HFFc6 (cell line): ENCODE measurements around the gene SUV39H2. TPM values are rescaled to one million over a fixed set of nuclear protein-coding genes. Genes with fewer than 3 reads are reported as not detected.

Source experiments
- DNase-seq: peaks from one replicate; pipeline ENCODE4 v3.0.0-alpha.2; 2018
- H3K27ac Mint-ChIP-seq: 2 replicates; pipeline ENCODE4 v1.8.0; 2020; ENCODE audit warnings: mild to moderate bottlenecking, mixed read lengths
- H3K27me3 Mint-ChIP-seq: 2 replicates; pipeline ENCODE4 v1.8.0; 2021; ENCODE audit warnings: mild to moderate bottlenecking, moderate library complexity, mixed read lengths; ENCODE audit not compliant: insufficient read depth
- H3K36me3 Mint-ChIP-seq: 2 replicates; pipeline ENCODE4 v1.8.0; 2021; ENCODE audit warnings: low read depth, mixed read lengths
- H3K4me1 Mint-ChIP-seq: 2 replicates; pipeline ENCODE4 v1.8.0; 2020; ENCODE audit warnings: low read depth, mixed read lengths
- H3K4me3 Mint-ChIP-seq: 2 replicates; pipeline ENCODE4 v1.8.0; 2020; ENCODE audit warnings: mild to moderate bottlenecking, moderate library complexity, mixed read lengths
- H3K9me3 Mint-ChIP-seq: 2 replicates; pipeline ENCODE4 v1.8.0; 2020; ENCODE audit warnings: mild to moderate bottlenecking, mixed read lengths
- CTCF ChIP-seq: fragments of 200-600 bp; sonication (generic); IDR thresholded peaks from 2 replicates; pipeline ENCODE4 v1.5.0; 2021; ENCODE audit warnings: antibody characterized with exemption, mild to moderate bottlenecking
- total RNA-seq, 6 experiments: library from RNA; stranded (reverse); fragmentation: NEBNext Ultra II Directional; extraction: Animal tissue kit (Norgen Biotek cat#: 25700); gene quantifications; 2 replicates in 1 of 6; 3 replicates in 5 of 6; pipeline ENCODE4 v1.2.3, GENCODE V29; 2021

SUV39H2 gene
- total RNA-seq, 6 experiments from 2014 or later: 8.6 to 18.1 (median 13.9) TPM

GRCh38 chr10:14876764-14877163, 1.9 kb upstream of the SUV39H2 start:
- Mint-ChIP-seq H3K27ac (no peak overlapping the region), H3K4me1 (peaks cover 48% of the 10 kb centered on the region), H3K36me3 (no peaks in the 10 kb centered on the region), H3K4me3 (peak overlapping the region; percentile 96), H3K9me3 (no peaks in the 10 kb centered on the region), H3K27me3 (no peaks in the 10 kb centered on the region)
- TF ChIP-seq CTCF: no peak
- DNase-seq: no peak

- Mint-ChIP-seq H3K9me3 (no peaks in the 10 kb centered on the region), H3K27ac (peak overlapping the region; percentile 86), H3K4me3 (peak overlapping the region; percentile 96), H3K36me3 (no peaks in the 10 kb centered on the region), H3K27me3 (no peaks in the 10 kb centered on the region), H3K4me1 (peaks cover 28% of the 10 kb centered on the region)
- TF ChIP-seq CTCF: no peak
- DNase-seq: no peak
Measured at GRCh38 chr10:14879124-14879927, 660 bp downstream of the SUV39H2 start.

- peak overlapping the region; percentile 96 for H3K4me3 Mint-ChIP-seq
- no peak overlapping the region; the same call in 1 of the 2 replicates for H3K27ac Mint-ChIP-seq
- H3K4me1 Mint-ChIP-seq: peaks cover 25% of the 10 kb centered on the region
- H3K36me3 Mint-ChIP-seq: no peaks in the 10 kb centered on the region
- no peak for DNase-seq
- no peak for TF ChIP-seq CTCF
- H3K27me3 Mint-ChIP-seq: no peaks in the 10 kb centered on the region
- H3K9me3 Mint-ChIP-seq: no peaks in the 10 kb centered on the region
Measured at GRCh38 chr10:14879928-14880193, 1.2 kb downstream of the SUV39H2 start.

- Mint-ChIP-seq H3K4me1 (peaks cover 22% of the 10 kb centered on the region), H3K27me3 (no peaks in the 10 kb centered on the region), H3K9me3 (no peaks in the 10 kb centered on the region), H3K36me3 (no peaks in the 10 kb centered on the region), H3K4me3 (peak overlapping the region; percentile 96), H3K27ac (no peak overlapping the region)
- no peak for TF ChIP-seq CTCF
- DNase-seq: no peak
Measured at GRCh38 chr10:14880229-14880628, 1.6 kb downstream of the SUV39H2 start.

GRCh38 chr10:14884082-14884481, 5.4 kb downstream of the SUV39H2 start:
- no peak for TF ChIP-seq CTCF
- H3K27me3 Mint-ChIP-seq: no peaks in the 10 kb centered on the region
- no peaks in the 10 kb centered on the region for H3K36me3 Mint-ChIP-seq
- no peaks in the 10 kb centered on the region for H3K9me3 Mint-ChIP-seq
- H3K27ac Mint-ChIP-seq: no peak overlapping the region
- DNase-seq: no peak
- H3K4me3 Mint-ChIP-seq: no peak overlapping the region
- peaks cover 10% of the 10 kb centered on the region for H3K4me1 Mint-ChIP-seq

- peak; percentile 65 for TF ChIP-seq CTCF
Measured at GRCh38 chr10:14889318-14889717, 10.7 kb downstream of the SUV39H2 start.

More at GRCh38 chr10:14889318-14889717, 10.7 kb downstream of the SUV39H2 start:
- Mint-ChIP-seq H3K9me3 (no peaks in the 10 kb centered on the region), H3K4me1 (no peaks in the 10 kb centered on the region), H3K36me3 (no peaks in the 10 kb centered on the region), H3K4me3 (no peak overlapping the region), H3K27ac (no peak overlapping the region), H3K27me3 (no peaks in the 10 kb centered on the region)
- no peak for DNase-seq
